HL-60 (cell line): Measurements from ENCODE around the gene ARPP21.

Experiments
- DNase-seq, 2 experiments: peaks; one replicate each; pipeline ENCODE4 v3.0.0-alpha.2; 2010 to 2020; ENCODE audit warnings: low read depth in 1 of 2, low spot score in 1 of 2
- H3K27ac ChIP-seq: fragments of 250-450 bp; sonication (Bioruptor Pico); replicated peaks from 2 replicates; pipeline ENCODE4 v1.5.1; 2020; ENCODE audit warnings: mild to moderate bottlenecking, moderate library complexity
- H3K27me3 ChIP-seq: fragments of 250-450 bp; sonication (Bioruptor Pico); 2 replicates; pipeline ENCODE4 v1.5.1; 2021; ENCODE audit warnings: mild to moderate bottlenecking, moderate library complexity; ENCODE audit not compliant: insufficient read depth, poor library complexity, severe bottlenecking
- H3K4me3 ChIP-seq: replicated peaks from 2 replicates; pipeline ENCODE4 v1.5.1; 2011; ENCODE audit warnings: mild to moderate bottlenecking, control low read depth, low read length; ENCODE audit not compliant: insufficient read depth
- CTCF ChIP-seq: IDR thresholded peaks from one replicate; pipeline ENCODE4 v1.5.1; 2011; ENCODE audit warnings: low read length, control low read depth, inconsistent platforms; ENCODE audit not compliant: insufficient read depth
- GABPA ChIP-seq: IDR thresholded peaks from 2 replicates; pipeline ENCODE4 v1.6.1; 2012; ENCODE audit warnings: low read depth
- POLR2AphosphoS5 ChIP-seq: IDR thresholded peaks from 2 replicates; pipeline ENCODE4 v1.6.1; 2012; ENCODE audit warnings: low read depth
- SPI1 ChIP-seq: IDR thresholded peaks from 2 replicates; pipeline ENCODE4 v1.6.1; 2012; ENCODE audit warnings: low read depth, mild to moderate bottlenecking, borderline replicate concordance
- TF ChIP-seq, protein P1 (sequence below): IDR thresholded peaks from 2 replicates; pipeline ENCODE4 v1.6.1; 2012; ENCODE audit warnings: low read depth; ENCODE audit not compliant: insufficient replicate concordance

Gene ARPP21

GRCh38 chr3:35744419-35744818 lies 105.1 kb downstream of the ARPP21 start:
- H3K4me3 ChIP-seq, result no peak overlapping the region
- no peak overlapping the region for H3K27ac ChIP-seq
- TF ChIP-seq POLR2AphosphoS5, result no peak
- no peaks in the 10 kb centered on the region for H3K27me3 ChIP-seq
- no peak for DNase-seq

- peak in 1 of 2 experiments; percentile 12 for DNase-seq
Observed at GRCh38 chr3:35745351-35745750, 106.0 kb downstream of the ARPP21 start.

GRCh38 chr3:35745802-35746484 lies 106.6 kb downstream of the ARPP21 start:
- TF ChIP-seq, protein P1, sequence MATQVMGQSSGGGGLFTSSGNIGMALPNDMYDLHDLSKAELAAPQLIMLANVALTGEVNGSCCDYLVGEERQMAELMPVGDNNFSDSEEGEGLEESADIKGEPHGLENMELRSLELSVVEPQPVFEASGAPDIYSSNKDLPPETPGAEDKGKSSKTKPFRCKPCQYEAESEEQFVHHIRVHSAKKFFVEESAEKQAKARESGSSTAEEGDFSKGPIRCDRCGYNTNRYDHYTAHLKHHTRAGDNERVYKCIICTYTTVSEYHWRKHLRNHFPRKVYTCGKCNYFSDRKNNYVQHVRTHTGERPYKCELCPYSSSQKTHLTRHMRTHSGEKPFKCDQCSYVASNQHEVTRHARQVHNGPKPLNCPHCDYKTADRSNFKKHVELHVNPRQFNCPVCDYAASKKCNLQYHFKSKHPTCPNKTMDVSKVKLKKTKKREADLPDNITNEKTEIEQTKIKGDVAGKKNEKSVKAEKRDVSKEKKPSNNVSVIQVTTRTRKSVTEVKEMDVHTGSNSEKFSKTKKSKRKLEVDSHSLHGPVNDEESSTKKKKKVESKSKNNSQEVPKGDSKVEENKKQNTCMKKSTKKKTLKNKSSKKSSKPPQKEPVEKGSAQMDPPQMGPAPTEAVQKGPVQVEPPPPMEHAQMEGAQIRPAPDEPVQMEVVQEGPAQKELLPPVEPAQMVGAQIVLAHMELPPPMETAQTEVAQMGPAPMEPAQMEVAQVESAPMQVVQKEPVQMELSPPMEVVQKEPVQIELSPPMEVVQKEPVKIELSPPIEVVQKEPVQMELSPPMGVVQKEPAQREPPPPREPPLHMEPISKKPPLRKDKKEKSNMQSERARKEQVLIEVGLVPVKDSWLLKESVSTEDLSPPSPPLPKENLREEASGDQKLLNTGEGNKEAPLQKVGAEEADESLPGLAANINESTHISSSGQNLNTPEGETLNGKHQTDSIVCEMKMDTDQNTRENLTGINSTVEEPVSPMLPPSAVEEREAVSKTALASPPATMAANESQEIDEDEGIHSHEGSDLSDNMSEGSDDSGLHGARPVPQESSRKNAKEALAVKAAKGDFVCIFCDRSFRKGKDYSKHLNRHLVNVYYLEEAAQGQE, result no peak
- TF ChIP-seq POLR2AphosphoS5 (no peak), SPI1 (no peak), GABPA (no peak), CTCF (no peak)
- DNase-seq, result no peak
- no peaks in the 10 kb centered on the region for H3K27me3 ChIP-seq
- H3K27ac ChIP-seq, result peak overlapping the region; percentile 12; the same call in 1 of the 2 replicates
- no peak overlapping the region for H3K4me3 ChIP-seq

More at GRCh38 chr3:35745351-35745750, 106.0 kb downstream of the ARPP21 start:
- H3K27ac ChIP-seq, result no peak overlapping the region
- no peaks in the 10 kb centered on the region for H3K27me3 ChIP-seq
- no peak for TF ChIP-seq GABPA
- TF ChIP-seq, protein P1, result no peak
- no peak for TF ChIP-seq POLR2AphosphoS5
- no peak for TF ChIP-seq SPI1
- no peak for TF ChIP-seq CTCF
- no peak overlapping the region for H3K4me3 ChIP-seq

- H3K27ac ChIP-seq, result no peak overlapping the region
- TF ChIP-seq GABPA (no peak), POLR2AphosphoS5 (no peak), SPI1 (no peak), CTCF (no peak)
- TF ChIP-seq, protein P1, result no peak
- no peaks in the 10 kb centered on the region for H3K27me3 ChIP-seq
- no peak for DNase-seq
- no peak overlapping the region for H3K4me3 ChIP-seq
Observed at GRCh38 chr3:35746492-35746891, 107.2 kb downstream of the ARPP21 start.
